Mesothelial cell of epicardium (in vitro differentiated cells): ENCODE data around the gene MGAT5. TPM values are rescaled to one million over a fixed set of nuclear protein-coding genes. Genes with fewer than 3 reads are reported as not detected.

Source experiments
- DNase-seq, 2 experiments: peaks; one replicate each; pipeline ENCODE4 v3.0.0; 2021; ENCODE audit warnings: low spot score in 2 of 2; ENCODE audit not compliant: unreplicated experiment in 2 of 2
- H3K27ac Mint-ChIP-seq: 2 replicates; pipeline ENCODE4 v1.8.0; 2021; ENCODE audit warnings: mixed read lengths
- H3K27me3 Mint-ChIP-seq: 2 replicates; pipeline ENCODE4 v1.8.0; 2021; ENCODE audit warnings: low read depth, mixed read lengths
- H3K36me3 Mint-ChIP-seq: 2 replicates; pipeline ENCODE4 v1.8.0; 2021; ENCODE audit warnings: mixed read lengths
- H3K4me1 Mint-ChIP-seq: 2 replicates; pipeline ENCODE4 v1.8.0; 2021; ENCODE audit warnings: mixed read lengths
- H3K4me3 Mint-ChIP-seq: 2 replicates; pipeline ENCODE4 v1.8.0; 2021; ENCODE audit warnings: mild to moderate bottlenecking, moderate library complexity, mixed read lengths
- H3K9me3 Mint-ChIP-seq: 2 replicates; pipeline ENCODE4 v1.8.0; 2021; ENCODE audit warnings: mixed read lengths
- CTCF ChIP-seq: fragments of 200-600 bp; sonication (generic); IDR thresholded peaks from one replicate; pipeline ENCODE4 v1.5.0; 2021; ENCODE audit warnings: antibody characterized with exemption; ENCODE audit not compliant: unreplicated experiment
- total RNA-seq: library from RNA; stranded (reverse); gene quantifications from 3 replicates; pipeline ENCODE4 v1.2.1, GENCODE V29; 2021

MGAT5 gene
- total RNA-seq, 1 donor from 2014 or later: 41.1 TPM

- Mint-ChIP-seq H3K9me3 (no peaks in the 10 kb centered on the region), H3K27ac (no peak overlapping the region), H3K4me3 (no peak overlapping the region), H3K4me1 (peaks cover 4% of the 10 kb centered on the region), H3K27me3 (no peaks in the 10 kb centered on the region), H3K36me3 (no peaks in the 10 kb centered on the region)
- no peak for TF ChIP-seq CTCF
- DNase-seq: no peak
Measured at GRCh38 chr2:134254824-134255223, 952 bp downstream of the MGAT5 start.

- H3K36me3 Mint-ChIP-seq: no peaks in the 10 kb centered on the region
Measured at GRCh38 chr2:134256956-134257355, 3.1 kb downstream of the MGAT5 start.

GRCh38 chr2:134257509-134257908 is 3.6 kb downstream of the MGAT5 start:
- Mint-ChIP-seq H3K36me3 (no peaks in the 10 kb centered on the region), H3K27ac (no peak overlapping the region), H3K4me1 (peaks cover 5% of the 10 kb centered on the region), H3K27me3 (no peaks in the 10 kb centered on the region), H3K9me3 (no peaks in the 10 kb centered on the region), H3K4me3 (no peak overlapping the region)
- DNase-seq: no peak
- TF ChIP-seq CTCF: no peak

More at GRCh38 chr2:134256956-134257355, 3.1 kb downstream of the MGAT5 start:
- no peak for TF ChIP-seq CTCF
- Mint-ChIP-seq H3K9me3 (no peaks in the 10 kb centered on the region), H3K27me3 (no peaks in the 10 kb centered on the region), H3K27ac (no peak overlapping the region), H3K4me1 (peaks cover 5% of the 10 kb centered on the region), H3K4me3 (no peak overlapping the region)
- DNase-seq: no peak

- Mint-ChIP-seq H3K27me3 (no peaks in the 10 kb centered on the region), H3K4me3 (no peak overlapping the region), H3K9me3 (no peaks in the 10 kb centered on the region), H3K4me1 (peaks cover 5% of the 10 kb centered on the region), H3K36me3 (no peaks in the 10 kb centered on the region), H3K27ac (no peak overlapping the region)
- DNase-seq: no peak
- TF ChIP-seq CTCF: no peak
Measured at GRCh38 chr2:134257965-134258683, 4.3 kb downstream of the MGAT5 start.

- no peak overlapping the region for H3K4me3 Mint-ChIP-seq
- no peaks in the 10 kb centered on the region for H3K9me3 Mint-ChIP-seq
- DNase-seq: no peak
- H3K4me1 Mint-ChIP-seq: peaks cover 5% of the 10 kb centered on the region
- TF ChIP-seq CTCF: no peak
- H3K27me3 Mint-ChIP-seq: no peaks in the 10 kb centered on the region
- no peaks in the 10 kb centered on the region for H3K36me3 Mint-ChIP-seq
- H3K27ac Mint-ChIP-seq: no peak overlapping the region
Measured at GRCh38 chr2:134258684-134259388, 5.0 kb downstream of the MGAT5 start.
